GM18502 (cell line): ENCODE measurements around the gene PHACTR3.
"Not testable (repeated sequence)": the region's sequence is repeated elsewhere in the genome, so short reads cannot be mapped to it uniquely, and the experiment has no call there.

Experiments used
- ATAC-seq: cut with Tn5 transposase; IDR thresholded peaks from one replicate; pipeline ENCODE4 v1.9.1; 2021; ENCODE audit warnings: mild to moderate bottlenecking; ENCODE audit not compliant: unreplicated experiment, poor library complexity

Gene PHACTR3

DNA sequence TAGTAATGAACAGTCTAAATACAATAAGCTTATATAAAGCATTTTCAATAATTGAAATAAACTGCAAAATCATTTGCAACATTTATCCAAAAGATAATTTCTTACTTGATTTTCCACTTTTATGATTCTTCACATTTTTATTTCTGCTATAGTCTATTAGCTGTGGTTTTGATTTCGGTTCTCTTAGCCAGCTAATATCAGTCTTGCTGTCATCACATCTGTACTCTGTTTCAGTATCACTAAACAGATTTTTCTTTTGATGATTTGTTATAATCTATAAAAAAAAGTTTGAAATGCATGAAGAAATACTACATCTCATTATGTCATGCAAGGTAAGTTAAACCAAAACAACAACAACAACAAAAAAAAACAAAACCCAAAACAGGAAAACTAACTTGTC lies 275.9 kb downstream of the PHACTR3 start:
- no peak for ATAC-seq

DNA sequence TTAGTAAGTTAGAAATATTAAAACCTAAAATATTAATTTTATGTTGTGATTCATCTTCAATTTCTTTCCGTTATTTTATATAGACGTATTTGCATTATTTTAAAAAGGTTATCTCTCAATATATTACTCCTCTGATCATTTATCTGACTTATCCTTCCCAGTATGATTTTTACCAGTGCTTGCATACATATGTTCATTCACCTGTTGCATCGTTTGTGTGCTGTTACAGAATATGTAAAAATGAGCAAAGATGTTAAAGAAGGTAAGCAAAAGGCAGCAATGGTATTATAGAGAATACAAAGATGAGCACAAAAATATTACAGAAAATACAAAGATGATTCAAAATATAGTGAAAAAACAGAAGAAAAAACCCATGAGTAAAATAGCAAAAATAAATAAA lies 280.2 kb downstream of the PHACTR3 start:
- ATAC-seq = no peak

GRCh38 chr20:59888050-59888449 lies 283.7 kb downstream of the PHACTR3 start:
- ATAC-seq = no peak

DNA sequence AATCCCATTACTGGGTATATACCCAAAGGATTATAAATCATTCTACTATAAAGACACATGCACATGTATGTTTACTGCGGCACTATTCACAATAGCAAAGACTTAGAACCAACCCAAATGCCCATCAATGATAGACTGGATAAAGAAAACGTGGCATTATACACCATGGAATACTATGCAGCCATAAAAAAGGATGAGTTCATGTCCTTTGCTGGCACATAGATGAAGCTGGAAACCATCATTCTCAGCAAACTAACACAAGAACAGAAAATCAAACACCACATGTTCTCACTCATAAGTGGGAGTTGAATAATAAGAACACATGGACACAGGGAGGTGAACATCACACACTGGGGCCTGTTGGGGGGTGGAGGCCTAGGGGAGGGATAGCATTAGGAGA lies 285.7 kb downstream of the PHACTR3 start:
- ATAC-seq = not testable (repeated sequence)

DNA sequence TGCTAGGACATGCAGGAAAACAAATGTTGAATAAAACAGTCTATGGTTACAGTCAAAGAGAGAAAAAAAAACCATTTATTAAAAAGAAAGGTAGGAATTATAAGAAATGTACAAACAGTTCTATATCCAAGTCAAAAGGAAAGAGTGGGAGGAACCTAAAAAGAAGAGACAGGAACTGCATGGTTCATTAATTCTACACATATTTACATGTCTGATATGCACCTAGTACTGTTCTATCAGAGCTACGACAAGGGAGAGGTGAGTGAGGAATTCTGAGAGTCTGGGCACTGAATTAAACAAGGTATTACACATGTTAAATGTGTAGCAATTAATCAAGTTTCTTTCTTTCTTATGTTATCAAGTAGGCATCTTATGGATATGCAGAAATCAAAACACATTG lies 287.2 kb downstream of the PHACTR3 start:
- ATAC-seq = no peak

DNA sequence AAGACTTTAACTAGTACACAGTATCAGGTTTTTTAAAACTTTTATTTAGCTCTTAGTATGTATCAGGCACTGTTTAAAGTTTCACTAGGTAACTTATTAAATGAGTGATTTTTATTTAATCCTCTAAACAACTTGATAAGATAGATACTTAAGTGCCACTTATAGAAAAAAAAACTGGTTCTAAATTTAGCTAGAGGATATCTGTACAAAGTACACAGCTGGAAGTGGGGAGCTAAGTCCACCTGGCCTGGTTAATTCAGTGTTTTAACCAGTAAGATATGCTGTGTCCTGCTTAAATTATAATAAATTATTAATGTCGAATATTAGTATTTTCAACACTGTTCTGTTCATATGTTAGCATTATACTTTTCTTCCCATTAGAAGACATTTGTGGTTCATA lies 291.6 kb downstream of the PHACTR3 start:
- no peak for ATAC-seq
